HG03025 (cell line): Measurements from ENCODE around the gene HNRNPH1.

Source experiments
- ATAC-seq: cut with Tn5 transposase; IDR thresholded peaks from one replicate; pipeline ENCODE4 v1.9.1; 2021; ENCODE audit warnings: mild to moderate bottlenecking, moderate library complexity; ENCODE audit not compliant: unreplicated experiment, low FRiP score

The HNRNPH1 gene

DNA sequence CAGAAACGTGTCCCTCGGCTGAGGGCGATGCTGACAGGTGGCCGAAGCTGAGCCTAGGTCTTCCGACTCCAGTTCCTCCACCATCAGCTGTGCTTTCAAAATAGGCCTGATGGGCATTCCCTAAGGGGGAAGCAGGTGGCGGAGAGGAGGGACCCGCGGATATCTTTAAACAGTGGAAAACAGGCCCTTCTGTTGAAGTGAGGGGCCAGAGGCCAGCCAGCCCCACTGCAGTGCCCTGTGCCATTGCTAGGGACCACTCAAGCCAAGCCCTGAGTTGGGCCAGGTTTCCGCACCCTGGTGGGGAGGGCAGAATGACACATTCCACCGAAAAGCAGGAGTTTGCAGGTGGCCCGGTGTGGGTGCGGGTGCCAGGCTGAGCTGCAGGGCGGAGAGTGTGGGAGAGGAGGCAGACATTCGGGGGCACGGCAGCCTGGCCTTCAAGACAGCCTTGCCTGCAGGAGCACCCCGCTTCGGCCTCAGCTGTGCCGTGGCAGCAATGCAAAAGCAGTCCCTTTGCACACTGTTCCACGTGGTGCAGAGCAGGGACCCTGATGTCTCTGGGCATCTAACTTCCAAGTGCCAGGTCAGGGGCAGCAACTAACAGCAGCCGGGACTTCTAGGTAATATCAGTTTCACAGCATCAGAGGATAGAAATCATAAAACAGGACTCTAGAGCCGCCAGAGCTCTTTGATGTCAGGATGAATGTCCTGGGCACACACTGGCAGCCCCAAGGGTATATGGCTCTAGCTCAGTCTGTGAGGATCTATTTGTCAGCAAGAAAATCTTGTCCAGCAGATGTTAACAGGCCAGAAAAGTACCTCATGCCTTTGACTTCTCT is 17.2 kb downstream of the HNRNPH1 start:
- no peak for ATAC-seq

DNA sequence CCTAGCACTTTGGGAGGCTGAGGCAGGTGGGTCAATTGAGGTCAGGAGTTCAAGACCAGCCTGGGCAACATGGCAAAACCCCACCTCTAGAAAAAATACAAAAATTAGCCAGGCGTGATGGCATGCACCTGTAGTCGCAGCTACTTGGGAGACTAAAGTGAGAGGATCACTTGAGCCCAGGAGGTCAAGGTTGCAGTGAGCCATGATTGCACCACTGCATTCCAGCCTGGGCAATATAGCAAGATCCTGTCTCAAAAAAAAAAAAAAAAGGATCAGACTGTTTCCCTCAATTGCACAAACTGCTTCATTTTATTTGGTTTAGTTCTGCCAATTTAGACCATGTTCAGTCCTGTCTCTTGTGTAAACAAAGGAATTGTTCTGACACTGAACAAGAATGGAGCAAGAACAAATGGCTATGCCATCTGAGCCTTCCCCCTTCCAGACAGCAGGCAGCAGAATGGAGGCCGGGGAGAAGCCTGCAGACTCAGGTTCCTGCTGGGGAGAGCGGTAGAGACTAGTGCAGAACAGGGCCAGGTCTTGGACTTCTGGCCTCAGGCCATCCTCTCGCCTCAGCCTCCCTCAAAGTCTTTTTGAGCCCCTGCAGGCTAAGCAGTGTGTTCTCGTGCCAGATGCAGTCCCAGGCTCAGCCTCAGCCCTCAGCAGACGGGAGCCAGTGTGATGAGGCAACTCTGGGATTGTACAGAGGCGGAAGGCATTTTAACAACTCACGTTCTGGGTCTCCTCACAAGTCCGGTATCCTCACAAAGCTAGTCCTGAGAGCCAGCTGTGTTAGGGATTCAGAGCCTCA is 18.2 kb downstream of the HNRNPH1 start:
- ATAC-seq = no peak

DNA sequence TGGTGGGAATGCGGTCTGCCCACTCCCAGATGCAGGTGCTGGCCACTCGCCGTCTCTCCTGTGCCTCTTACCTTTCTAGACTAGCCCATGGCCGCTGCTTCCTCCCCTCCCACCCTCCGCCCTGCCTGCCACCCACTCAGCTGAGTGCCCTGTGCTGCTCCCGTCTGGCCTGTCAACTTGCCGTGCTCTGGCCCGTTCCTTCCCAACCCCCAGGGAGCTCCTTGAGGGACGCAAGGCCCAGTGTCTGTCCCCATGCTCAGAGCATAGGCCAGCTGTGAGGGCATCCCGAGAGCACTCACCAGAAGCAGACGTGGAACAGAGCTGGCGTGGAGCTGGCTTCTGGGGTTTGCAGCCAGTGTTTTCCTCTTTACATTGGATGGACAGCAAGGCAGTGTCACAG is 20.2 kb downstream of the HNRNPH1 start:
- ATAC-seq = no peak

DNA sequence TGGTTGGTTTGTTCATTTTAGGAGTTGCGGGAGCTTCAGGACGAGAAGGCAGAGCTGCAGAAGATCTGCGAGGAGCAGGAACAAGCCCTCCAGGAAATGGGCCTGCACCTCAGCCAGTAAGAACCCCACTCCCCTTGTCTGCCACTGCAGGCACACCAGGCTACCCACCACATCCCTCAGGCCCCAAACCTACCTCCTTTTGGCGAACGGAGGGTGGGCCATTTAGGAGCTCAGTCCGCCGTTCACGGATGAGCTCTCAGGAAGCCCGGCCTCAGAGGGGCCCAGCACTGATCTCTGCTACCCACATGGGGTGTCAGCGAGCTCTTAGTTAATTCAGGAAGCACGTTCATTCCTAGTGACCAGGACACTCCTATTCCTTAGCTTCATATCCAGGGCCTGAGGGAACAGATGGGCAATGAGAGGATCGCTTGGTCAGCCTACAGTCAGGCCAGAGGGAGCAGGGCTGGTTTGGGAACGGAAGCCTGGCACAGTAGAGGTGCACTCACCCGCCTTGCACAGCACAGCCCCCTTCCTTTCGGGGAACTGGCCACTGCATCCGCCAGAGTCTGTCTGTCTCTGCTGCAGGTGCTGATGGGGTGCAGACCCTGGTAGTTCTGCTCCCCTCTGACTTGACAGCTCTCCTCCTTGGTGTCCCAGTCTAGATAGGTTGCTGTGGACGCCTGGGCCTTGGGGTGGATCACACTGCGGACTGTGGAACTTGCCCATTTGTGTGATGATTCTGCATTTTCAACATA is 21.4 kb downstream of the HNRNPH1 start:
- no peak for ATAC-seq

DNA sequence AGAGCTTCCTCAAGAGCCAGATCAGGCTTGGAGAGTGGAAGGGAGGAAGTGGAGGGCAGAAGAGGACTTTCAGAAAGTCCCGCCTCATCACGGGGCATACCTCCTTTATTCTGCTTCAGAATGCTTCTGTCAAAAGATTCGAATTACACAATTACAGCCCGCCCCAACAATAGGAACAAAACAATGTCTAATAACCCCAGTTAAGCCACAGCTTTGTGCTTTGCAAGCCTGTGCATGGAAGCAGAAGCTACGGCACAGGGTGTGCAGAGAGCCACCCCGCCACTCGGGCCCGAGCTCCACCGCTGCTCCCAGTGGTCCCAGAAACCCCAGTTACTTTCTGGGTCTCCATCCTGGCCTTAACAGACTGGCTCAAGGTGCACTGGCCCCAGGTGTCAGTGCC is 23.5 kb downstream of the HNRNPH1 start:
- no peak for ATAC-seq

DNA sequence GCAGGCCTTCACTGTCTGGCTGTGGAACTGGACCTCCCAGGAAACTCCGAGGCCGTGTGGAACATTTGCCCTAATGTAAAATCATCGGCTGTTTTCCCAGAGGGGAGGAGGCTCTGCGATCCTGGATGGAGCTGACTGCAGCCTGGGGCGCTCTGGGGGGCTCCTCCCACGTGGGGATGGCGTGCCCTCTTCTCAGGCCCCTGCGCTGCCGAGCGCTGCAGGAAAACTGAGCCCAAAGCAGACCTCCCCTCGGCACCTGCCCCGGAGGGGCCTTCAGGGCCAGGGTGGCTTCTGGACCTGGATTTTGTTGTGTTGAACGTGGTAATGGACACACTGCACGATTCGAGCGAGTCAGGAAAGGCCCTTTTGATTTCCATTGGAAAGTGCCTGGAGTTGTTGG is 23.9 kb downstream of the HNRNPH1 start:
- ATAC-seq = no peak

DNA sequence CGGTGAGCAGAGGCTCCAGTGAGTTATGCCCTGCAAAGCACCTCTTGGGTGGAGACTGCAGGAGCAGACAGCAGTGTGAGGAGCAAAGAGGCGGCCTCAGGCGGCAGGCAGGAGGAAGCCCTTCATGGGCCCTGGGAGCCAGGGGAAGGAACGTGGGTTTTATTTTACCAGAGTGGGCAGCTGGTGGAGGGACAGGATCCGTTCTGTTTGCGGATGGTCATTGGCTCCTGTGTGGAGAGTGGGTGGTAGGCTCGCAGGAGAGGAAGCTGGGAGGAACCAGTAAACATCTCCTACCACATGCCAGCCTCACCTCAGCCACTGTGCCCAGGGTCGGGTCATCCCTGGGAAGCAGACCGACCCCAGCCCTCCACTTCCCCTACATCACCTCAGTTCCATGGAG is 24.4 kb downstream of the HNRNPH1 start:
- ATAC-seq = no peak

DNA sequence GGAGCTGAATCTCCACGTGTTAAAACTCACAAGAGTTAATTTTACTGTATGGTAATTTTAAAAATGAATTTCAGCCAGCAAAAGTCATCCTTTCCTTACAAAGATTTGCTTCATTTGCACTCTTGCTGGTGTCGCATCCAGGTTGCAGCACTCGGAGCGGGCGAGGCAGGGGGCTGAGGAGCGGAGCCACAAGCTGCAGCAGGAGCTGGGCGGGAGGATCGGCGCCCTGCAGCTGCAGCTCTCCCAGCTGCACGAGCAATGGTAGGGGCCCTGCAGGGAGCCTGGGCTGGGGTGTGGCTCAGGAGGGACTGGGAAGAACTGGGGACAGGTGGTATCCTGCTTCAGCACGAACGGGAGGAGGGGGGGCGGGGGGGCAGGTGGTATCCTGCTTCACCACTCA is 27.1 kb downstream of the HNRNPH1 start:
- no peak for ATAC-seq

DNA sequence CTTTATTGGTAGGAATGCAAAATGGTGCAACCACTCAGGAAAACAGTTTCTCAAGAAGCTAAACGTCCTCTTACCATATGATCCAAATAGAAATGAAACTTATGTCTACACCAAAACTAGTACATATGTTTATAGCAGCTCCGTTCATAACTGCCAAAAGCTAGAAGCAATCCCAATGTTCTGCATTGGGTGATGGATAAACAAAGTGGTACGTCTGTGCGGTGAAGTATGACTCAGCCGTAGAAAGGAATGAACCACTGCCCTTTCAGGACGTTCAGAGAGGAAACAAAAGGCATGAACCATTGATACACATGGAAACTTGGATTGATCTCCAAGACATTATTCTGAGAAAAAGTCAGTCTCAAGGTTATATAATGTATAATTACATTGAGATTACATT is 27.6 kb downstream of the HNRNPH1 start:
- ATAC-seq = no peak

DNA sequence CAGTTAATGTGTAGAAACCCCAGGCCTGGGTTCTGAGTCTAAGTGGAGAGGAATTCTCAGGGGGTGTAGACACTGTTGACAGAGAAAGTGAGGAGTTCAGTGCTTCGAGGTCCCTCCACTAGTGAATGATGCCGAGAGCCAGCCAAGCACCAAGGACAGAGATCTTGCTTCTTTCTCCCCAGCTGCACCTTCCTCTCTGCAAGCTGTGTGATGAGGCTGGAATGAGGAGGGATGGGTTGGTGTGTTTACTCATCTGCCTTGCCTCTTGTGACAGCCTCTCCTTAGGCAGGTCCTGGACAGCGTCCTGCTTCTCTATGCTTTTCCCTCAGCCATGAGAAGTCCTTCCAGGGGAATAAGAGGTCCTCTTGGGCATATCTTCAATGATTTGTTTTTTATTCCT is 35.3 kb downstream of the HNRNPH1 start:
- ATAC-seq = no peak

DNA sequence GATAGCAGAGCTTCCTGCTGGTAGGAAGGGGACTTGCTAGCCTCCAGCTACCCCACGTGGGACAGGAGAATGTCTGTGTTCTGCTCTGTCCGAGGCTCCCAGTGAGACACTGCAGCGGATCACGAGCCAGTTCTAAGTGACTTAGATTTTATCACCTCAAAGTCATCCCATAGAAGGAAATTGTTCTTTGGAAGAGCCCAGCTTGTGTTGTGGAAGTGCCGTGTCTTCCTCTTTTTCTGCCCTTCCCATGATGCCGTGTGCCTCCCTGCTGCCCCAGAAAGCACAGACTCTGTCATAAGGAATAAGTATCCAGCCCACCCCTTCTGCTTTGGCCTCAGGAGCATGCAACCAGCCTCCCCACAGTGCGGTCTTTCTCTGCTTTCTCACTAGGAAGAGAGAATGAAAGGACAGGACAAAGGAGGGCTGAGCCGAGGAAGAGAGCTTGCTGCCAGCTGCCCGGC is 37.5 kb downstream of the HNRNPH1 start:
- no peak for ATAC-seq

DNA sequence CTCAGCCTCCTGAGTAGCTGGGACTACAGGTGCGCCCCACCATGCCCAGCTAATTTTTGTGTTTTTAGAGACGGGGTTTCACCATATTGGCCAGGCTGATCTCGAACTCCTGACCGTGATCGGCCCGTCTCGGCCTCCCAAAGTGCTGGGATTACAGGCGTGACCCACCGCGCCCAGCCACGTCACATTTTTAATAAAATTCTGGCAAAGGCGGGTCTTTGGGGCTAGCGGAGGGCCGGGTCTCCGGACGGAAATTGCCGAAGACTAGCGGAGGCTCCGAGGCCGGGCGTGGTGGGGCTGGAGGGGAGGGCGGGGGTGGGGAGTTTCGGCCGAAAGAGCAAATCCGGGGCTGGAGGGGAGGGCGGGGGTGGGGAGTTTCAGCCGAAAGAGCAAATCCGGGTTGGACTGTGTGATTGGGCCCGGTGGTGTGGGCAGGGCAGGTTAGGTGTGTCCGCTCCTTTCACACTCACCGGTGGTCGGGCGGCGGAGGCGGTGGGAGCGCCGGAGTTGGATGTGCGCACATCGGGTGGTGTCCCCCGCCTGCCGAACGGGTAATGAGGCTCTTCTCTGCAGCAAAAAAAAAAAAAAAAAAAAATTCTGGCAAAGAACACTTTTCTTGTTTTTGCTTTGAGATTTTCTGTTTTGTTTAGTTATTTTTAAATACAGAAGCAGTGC is 46.0 kb downstream of the HNRNPH1 start:
- ATAC-seq = no peak

DNA sequence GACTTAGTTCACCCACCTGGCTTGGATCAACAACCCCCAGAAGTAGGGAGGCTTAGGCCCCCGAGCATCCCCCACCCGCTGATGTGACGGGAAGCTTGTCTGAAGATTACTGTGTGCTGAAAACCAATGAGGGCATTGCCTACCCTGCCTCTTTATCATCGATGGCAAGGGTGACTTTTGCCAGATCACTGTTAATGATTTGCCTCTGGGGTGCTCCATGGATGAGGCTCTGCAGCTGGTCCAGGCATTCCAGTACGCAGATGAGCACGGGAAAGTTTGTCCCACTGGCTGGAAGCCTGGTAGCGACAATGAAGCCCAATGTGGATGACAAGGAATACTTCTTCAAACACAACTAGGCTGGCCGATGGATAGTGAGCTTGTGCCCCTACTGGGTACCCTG is 51.1 kb downstream of the HNRNPH1 start:
- ATAC-seq = no peak

DNA sequence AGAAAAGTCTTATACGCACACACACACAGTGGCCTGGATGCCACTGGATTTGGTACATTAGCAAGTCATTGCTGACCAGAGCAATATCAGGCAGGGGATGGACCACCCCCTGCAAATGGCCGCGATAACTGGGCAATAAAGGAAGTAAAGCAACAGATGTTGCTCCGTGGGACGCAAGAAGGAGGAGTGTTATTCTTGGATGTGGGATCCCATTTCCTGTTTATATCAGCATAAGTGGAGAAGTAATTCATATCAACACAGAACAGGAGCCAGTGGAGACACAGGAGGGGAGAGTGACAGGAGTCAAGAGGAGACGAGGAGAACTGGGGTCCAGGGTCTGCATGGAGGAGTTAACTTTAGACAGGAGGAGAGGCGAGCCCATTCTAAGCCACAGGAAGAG is 54.8 kb downstream of the HNRNPH1 start:
- no peak for ATAC-seq

DNA sequence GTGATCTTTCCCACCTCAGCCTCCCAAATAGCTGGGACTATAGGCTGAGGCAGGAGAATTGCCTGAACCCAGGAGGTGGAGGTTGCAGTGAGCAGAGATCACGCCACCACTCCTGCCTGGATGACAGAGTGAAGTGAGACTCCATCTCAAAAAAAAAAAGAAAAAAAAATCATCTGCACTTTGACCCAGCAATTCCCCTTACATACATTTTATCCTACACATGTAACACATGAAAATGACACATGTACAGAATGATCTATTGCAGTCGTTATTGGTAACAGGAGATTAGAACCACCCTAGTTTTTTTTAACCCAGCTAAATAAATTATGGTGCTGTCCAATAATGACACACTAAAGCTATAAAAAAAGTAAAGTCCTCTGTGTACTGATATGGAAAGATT is 58.9 kb downstream of the HNRNPH1 start:
- no peak for ATAC-seq
